AML-193 (cell line): ENCODE data around the gene TPP1.

Experiments used
- DNase-seq, 2 experiments: peaks; one replicate each; lab custom pipeline; 2025; lab: John Stamatoyannopoulos, UW

TPP1 gene

DNA sequence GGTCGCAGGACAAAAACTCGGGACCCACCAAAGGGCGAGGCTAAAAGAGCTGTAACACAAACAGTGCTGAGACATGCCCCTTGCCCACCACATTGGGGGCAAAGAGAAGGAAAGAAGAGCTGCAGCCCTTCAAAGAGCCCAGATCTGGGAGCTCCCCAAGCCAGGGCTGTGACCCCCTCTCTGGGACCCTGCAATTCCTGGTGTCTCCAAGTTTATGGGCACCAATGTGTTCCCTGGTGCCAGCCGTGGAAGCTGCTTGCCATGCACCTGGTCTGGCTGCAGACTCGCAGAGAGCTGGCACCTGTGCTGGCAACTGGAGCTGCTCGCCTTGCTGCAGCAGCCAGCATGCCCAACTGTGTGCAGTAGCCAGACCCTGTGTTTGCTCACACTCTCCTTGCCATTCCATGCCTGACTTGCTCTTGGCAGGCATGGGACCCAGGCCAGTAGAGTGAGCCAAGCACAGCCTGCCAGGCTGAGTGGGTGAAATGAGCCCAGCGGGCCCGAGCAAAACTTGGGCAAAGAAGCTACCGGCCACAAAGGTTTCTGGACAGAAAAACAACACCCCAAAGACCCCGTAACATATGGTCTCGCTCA lies 31.8 kb downstream of the TPP1 start:
- no peak for DNase-seq

DNA sequence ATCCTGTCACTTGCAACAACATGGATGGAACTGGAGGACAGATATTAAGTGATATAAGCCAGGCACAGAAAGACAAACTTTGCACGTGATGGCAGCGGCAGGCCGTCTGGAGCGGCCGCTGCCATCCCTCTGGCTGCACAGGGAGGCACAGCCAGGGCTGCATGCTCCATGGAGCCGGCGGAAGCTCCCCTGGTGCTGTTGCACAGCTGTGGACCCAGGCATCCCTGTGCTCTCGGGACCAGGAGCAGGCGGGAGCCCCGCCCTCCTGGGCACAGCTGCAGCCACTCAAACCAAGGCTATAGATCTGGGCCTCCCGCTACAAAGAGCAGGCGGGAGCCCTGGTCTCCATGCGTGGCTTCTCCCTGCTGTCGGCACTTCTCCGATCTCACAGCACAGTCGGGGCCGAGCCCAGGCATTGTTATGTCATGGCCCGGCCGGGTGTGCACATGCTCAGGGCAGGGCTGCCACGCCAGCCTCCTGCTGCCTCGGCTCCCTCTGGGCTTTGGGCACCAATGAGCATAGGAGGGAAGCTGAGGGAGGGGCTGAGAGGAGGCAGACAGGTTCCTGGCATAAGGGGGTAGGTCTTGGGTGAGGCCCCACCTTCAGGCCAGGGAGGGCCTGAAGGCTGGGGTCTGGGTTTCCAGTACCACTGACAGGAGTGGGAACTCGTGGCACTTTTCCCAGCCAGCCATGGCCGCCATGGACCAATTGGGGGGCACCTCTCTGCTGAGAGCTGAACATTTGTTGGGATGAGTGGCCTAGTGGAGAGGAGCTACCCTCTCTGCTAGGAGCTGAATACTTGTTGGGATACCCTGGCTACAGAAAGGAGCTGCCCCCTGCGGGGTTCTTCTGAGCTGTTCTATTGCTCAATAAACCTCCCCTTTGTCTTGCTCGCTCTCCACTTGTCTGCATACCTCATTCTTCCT lies 32.5 kb downstream of the TPP1 start:
- DNase-seq, result no peak

GRCh38 chr11:6584528-6584927 lies 34.7 kb downstream of the TPP1 start:
- no peak for DNase-seq

GRCh38 chr11:6583584-6583983 lies 35.6 kb downstream of the TPP1 start:
- DNase-seq, result no peak

GRCh38 chr11:6579681-6580080 lies 39.5 kb downstream of the TPP1 start:
- DNase-seq, result no peak

- no peak for DNase-seq
Observed at GRCh38 chr11:6578134-6578533, 41.1 kb downstream of the TPP1 start.

- DNase-seq, result no peak
Observed at GRCh38 chr11:6576471-6577373, 42.5 kb downstream of the TPP1 start.

GRCh38 chr11:6574816-6575715 lies 44.2 kb downstream of the TPP1 start:
- DNase-seq, result no peak

GRCh38 chr11:6572215-6572614 lies 47.0 kb downstream of the TPP1 start:
- DNase-seq, result no peak

GRCh38 chr11:6571434-6572008 lies 47.7 kb downstream of the TPP1 start:
- no peak for DNase-seq

- no peak for DNase-seq
Observed at GRCh38 chr11:6570691-6571427, 48.4 kb downstream of the TPP1 start.

DNA sequence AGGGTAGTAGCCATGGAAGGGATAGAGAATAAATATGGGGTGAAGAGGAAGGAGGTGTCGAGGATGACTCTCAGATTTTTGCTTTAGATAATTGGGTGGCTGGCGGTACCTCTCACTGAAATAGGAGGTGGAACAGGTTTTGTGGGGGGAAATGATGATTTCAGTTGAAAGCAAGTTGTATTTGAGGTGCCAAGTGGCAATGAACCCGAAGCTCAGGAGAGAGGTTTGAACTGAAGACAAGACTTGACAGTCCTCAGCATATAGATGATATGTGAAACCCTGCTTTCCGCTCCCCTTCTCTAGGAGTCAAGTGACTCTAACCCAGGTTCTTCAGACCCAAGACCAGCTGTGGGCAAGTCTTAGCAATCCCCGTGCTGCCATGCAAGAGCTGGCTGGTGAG lies 49.5 kb downstream of the TPP1 start:
- no peak for DNase-seq

GRCh38 chr11:6568191-6568918 lies 50.9 kb downstream of the TPP1 start:
- DNase-seq, result no peak

- DNase-seq, result no peak
Observed at GRCh38 chr11:6567371-6567745, 51.9 kb downstream of the TPP1 start.

- DNase-seq, result no peak
Observed at GRCh38 chr11:6566704-6567370, 52.4 kb downstream of the TPP1 start.

GRCh38 chr11:6565988-6566703 lies 53.1 kb downstream of the TPP1 start:
- no peak for DNase-seq

DNA sequence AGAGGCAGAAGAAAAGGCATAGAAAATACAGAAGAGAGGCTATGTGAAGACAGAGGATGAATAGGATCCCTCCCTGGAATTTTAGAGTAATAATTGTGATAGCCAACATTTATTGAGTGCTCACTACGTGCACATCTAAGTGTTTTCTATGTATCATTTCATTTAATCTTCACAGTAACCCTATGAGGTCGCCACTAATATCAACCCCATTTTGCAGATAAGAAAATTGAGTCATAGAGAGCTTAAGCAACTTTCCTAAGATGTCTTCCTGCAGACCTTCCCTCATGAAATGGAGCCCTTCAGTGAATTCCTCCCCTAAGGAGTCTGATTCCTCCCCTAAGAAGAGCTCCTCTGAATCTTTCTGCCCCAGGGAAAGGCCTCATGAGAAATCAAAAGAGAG lies 53.9 kb downstream of the TPP1 start:
- DNase-seq, result no peak

DNA sequence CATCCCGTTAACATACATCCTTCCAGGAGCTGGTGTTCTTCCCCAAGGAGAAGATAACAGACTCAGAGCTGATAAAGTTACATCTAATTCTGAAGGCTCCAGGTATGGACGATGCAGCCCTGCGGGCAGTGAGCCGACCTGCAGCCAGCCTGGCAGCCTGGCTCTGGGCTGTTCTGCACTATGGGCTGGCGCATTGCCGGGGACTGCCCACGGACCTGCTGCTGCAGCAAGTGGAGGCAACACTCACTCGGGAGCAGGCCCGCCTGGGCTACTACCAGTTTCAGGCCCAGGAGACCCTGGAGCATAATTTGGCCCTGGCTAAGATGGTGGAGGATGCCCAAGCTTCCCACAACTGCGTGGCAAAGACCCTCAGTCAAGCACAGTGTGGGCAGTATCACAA lies 55.6 kb downstream of the TPP1 start:
- DNase-seq, result no peak
